Smooth muscle cell (in vitro differentiated cells): ENCODE measurements around the gene KANSL1. TPM values are rescaled to one million over a fixed set of nuclear protein-coding genes. Genes with fewer than 3 reads are reported as not detected.
"Not testable (repeated sequence)": the region's sequence is repeated elsewhere in the genome, so short reads cannot be mapped to it uniquely, and the experiment has no call there.

ENCODE experiments used
- DNase-seq: peaks from one replicate; lab custom pipeline; 2025; ENCODE audit not compliant: unreplicated experiment; lab: John Stamatoyannopoulos, UW
- H2AFZ ChIP-seq: fragments of 200-600 bp; sonication (generic); 2 replicates; pipeline ENCODE4 v1.6.0; 2016; ENCODE audit warnings: antibody characterized with exemption, low read depth, mild to moderate bottlenecking
- H3F3A ChIP-seq: fragments of 200-600 bp; sonication (generic); 2 replicates; pipeline ENCODE4 v1.6.0; 2017; ENCODE audit warnings: antibody characterized with exemption, low read depth
- H3K27ac ChIP-seq: fragments of 200-600 bp; sonication (generic); 2 replicates; pipeline ENCODE4 v1.5.1; 2016; ENCODE audit warnings: low read depth, mild to moderate bottlenecking
- H3K27me3 ChIP-seq: fragments of 200-600 bp; sonication (generic); 2 replicates; pipeline ENCODE4 v1.6.1; 2016; ENCODE audit warnings: low read depth, mild to moderate bottlenecking
- H3K36me3 ChIP-seq: fragments of 200-600 bp; sonication (generic); 2 replicates; pipeline ENCODE4 v1.5.1; 2016; ENCODE audit warnings: low read depth
- H3K4me1 ChIP-seq: fragments of 200-600 bp; sonication (generic); 2 replicates; pipeline ENCODE4 v1.5.1; 2016; ENCODE audit warnings: low read depth
- H3K4me2 ChIP-seq: fragments of 200-600 bp; sonication (generic); 2 replicates; pipeline ENCODE4 v1.6.0; 2016; ENCODE audit warnings: mild to moderate bottlenecking
- H3K4me3 ChIP-seq: fragments of 200-600 bp; sonication (generic); 2 replicates; pipeline ENCODE4 v1.5.1; 2016; ENCODE audit warnings: mild to moderate bottlenecking
- H3K79me2 ChIP-seq: fragments of 200-600 bp; sonication (generic); 2 replicates; pipeline ENCODE4 v1.6.0; 2016; ENCODE audit warnings: low read depth, mild to moderate bottlenecking
- H3K9ac ChIP-seq: fragments of 200-600 bp; sonication (generic); 2 replicates; pipeline ENCODE4 v1.6.0; 2016; ENCODE audit warnings: low read depth
- H3K9me3 ChIP-seq: fragments of 200-600 bp; sonication (generic); replicated peaks from 2 replicates; pipeline ENCODE4 v1.5.1; 2016; ENCODE audit warnings: low read depth
- H4K20me1 ChIP-seq: fragments of 200-600 bp; sonication (generic); 2 replicates; pipeline ENCODE4 v1.6.0; 2016; ENCODE audit warnings: low read depth
- WGBS: methylation state at CpG from one replicate; pipeline ENCODE4 v1.1.7; 2016; ENCODE audit warnings: low lambda C conversion rate; 5-methylcytosine and 5-hydroxymethylcytosine counted together
- polyA plus RNA-seq: library from polyadenylated mRNA; unstranded; fragments of >200 nt; fragmentation: Nextera tagmentation; extraction: Ambion mirVana; gene quantifications from 2 replicates; pipeline ENCODE4 v1.2.1, GENCODE V29; 2016
- total RNA-seq: library from RNA; depleted of rRNA; stranded (reverse); fragments of >200 nt; gene quantifications from 2 replicates; pipeline ENCODE4 v1.2.3, GENCODE V29; 2014
- TF ChIP-seq, protein P1 (sequence below): fragments of 200-600 bp; sonication (generic); IDR thresholded peaks from 2 replicates; pipeline ENCODE4 v1.5.1; 2017; ENCODE audit warnings: borderline replicate concordance, mild to moderate bottlenecking, antibody characterized with exemption; ENCODE audit not compliant: insufficient read depth, poor library complexity, severe bottlenecking

KANSL1 gene
- total and polyA plus RNA-seq, 2 experiments from 2014 or later, result 16.9 to 69.7 TPM

- H3K27me3 ChIP-seq, result no peaks in the 10 kb centered on the region
- peaks cover 7% of the 10 kb centered on the region for H3K4me1 ChIP-seq
- no peak overlapping the region for H3K9ac ChIP-seq
- no peaks in the 10 kb centered on the region for H3K79me2 ChIP-seq
- H4K20me1 ChIP-seq, result peaks cover 22% of the 10 kb centered on the region
- H3K4me2 ChIP-seq, result no peak overlapping the region
- no peak overlapping the region for H3K27ac ChIP-seq
- no peaks in the 10 kb centered on the region for H3K36me3 ChIP-seq
- TF ChIP-seq, protein P1, sequence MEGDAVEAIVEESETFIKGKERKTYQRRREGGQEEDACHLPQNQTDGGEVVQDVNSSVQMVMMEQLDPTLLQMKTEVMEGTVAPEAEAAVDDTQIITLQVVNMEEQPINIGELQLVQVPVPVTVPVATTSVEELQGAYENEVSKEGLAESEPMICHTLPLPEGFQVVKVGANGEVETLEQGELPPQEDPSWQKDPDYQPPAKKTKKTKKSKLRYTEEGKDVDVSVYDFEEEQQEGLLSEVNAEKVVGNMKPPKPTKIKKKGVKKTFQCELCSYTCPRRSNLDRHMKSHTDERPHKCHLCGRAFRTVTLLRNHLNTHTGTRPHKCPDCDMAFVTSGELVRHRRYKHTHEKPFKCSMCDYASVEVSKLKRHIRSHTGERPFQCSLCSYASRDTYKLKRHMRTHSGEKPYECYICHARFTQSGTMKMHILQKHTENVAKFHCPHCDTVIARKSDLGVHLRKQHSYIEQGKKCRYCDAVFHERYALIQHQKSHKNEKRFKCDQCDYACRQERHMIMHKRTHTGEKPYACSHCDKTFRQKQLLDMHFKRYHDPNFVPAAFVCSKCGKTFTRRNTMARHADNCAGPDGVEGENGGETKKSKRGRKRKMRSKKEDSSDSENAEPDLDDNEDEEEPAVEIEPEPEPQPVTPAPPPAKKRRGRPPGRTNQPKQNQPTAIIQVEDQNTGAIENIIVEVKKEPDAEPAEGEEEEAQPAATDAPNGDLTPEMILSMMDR, result no peak
- WGBS, result 93% methylated on average over 10 of the region's 10 CpGs
- H3K4me3 ChIP-seq, result no peak overlapping the region
- no peaks in the 10 kb centered on the region for H3F3A ChIP-seq
- no peak for DNase-seq
- no peak overlapping the region for H2AFZ ChIP-seq
- H3K9me3 ChIP-seq, result no peaks in the 10 kb centered on the region
These were observed 168.2 kb downstream of the KANSL1 start for GRCh38 chr17:46025060-46025459.

GRCh38 chr17:46024590-46024989 is 168.6 kb downstream of the KANSL1 start:
- DNase-seq, result no peak
- TF ChIP-seq, protein P1, result no peak
- WGBS, result 93% methylated on average over 11 of the region's 14 CpGs
- H3K9ac ChIP-seq, result no peak overlapping the region
- no peak overlapping the region for H3K27ac ChIP-seq
- H4K20me1 ChIP-seq, result peaks cover 17% of the 10 kb centered on the region
- no peaks in the 10 kb centered on the region for H3K9me3 ChIP-seq
- H3K4me2 ChIP-seq, result no peak overlapping the region
- H3K4me3 ChIP-seq, result no peak overlapping the region
- peaks cover 7% of the 10 kb centered on the region for H3K4me1 ChIP-seq
- no peaks in the 10 kb centered on the region for H3F3A ChIP-seq
- H3K79me2 ChIP-seq, result no peaks in the 10 kb centered on the region
- no peaks in the 10 kb centered on the region for H3K27me3 ChIP-seq
- H3K36me3 ChIP-seq, result no peaks in the 10 kb centered on the region
- H2AFZ ChIP-seq, result no peak overlapping the region

- Histone ChIP-seq H3K27ac (no peak overlapping the region), H3K79me2 (no peaks in the 10 kb centered on the region), H3K4me1 (peaks cover 5% of the 10 kb centered on the region), H3K9me3 (no peaks in the 10 kb centered on the region), H3F3A (no peaks in the 10 kb centered on the region), H3K36me3 (no peaks in the 10 kb centered on the region), H2AFZ (no peak overlapping the region), H3K4me3 (no peak overlapping the region), H3K4me2 (no peak overlapping the region), H3K9ac (no peak overlapping the region), H4K20me1 (peaks cover 10% of the 10 kb centered on the region), H3K27me3 (no peaks in the 10 kb centered on the region)
- WGBS, result 94% methylated on average over 24 of the region's 24 CpGs
- TF ChIP-seq, protein P1, result no peak
- DNase-seq, result no peak
These were observed 169.3 kb downstream of the KANSL1 start for GRCh38 chr17:46023783-46024388.

GRCh38 chr17:46023366-46023765 is 169.9 kb downstream of the KANSL1 start:
- not testable (repeated sequence) for DNase-seq, H2AFZ ChIP-seq, H3K9ac ChIP-seq, H3F3A ChIP-seq, H3K4me1 ChIP-seq, H3K36me3 ChIP-seq, H3K4me3 ChIP-seq, H3K27ac ChIP-seq, H3K79me2 ChIP-seq, H4K20me1 ChIP-seq, H3K27me3 ChIP-seq, H3K4me2 ChIP-seq, H3K9me3 ChIP-seq
- WGBS, result 98% methylated on average over 7 of the region's 7 CpGs
